HG03521 (cell line): ENCODE data around the gene CENPP.
"Not testable (repeated sequence)": the region's sequence is repeated elsewhere in the genome, so short reads cannot be mapped to it uniquely, and the experiment has no call there.

Experiments
- ATAC-seq: cut with Tn5 transposase; IDR thresholded peaks from one replicate; pipeline ENCODE4 v1.9.1; 2021; ENCODE audit warnings: mild to moderate bottlenecking, moderate library complexity; ENCODE audit not compliant: unreplicated experiment

CENPP gene

GRCh38 chr9:92529124-92529523 is 203.4 kb downstream of the CENPP start:
- no peak for ATAC-seq

GRCh38 chr9:92530893-92531292 is 205.1 kb downstream of the CENPP start:
- no peak for ATAC-seq

GRCh38 chr9:92534204-92534603 is 208.5 kb downstream of the CENPP start:
- ATAC-seq, result no peak

GRCh38 chr9:92534674-92535073 is 208.9 kb downstream of the CENPP start:
- ATAC-seq, result no peak

- no peak for ATAC-seq
Measured at GRCh38 chr9:92535940-92536850, 210.4 kb downstream of the CENPP start, which contains the start of gene ECM2. Gene ECM2 (minus strand): TSS chr9:92535990. CDS start chr9:92522866, 13,124 bp downstream.

GRCh38 chr9:92538541-92538940 is 212.8 kb downstream of the CENPP start:
- no peak for ATAC-seq

GRCh38 chr9:92543972-92544371 is 218.2 kb downstream of the CENPP start:
- ATAC-seq, result no peak

- ATAC-seq, result no peak
Measured at GRCh38 chr9:92545002-92545510, 219.3 kb downstream of the CENPP start.

- no peak for ATAC-seq
Measured at GRCh38 chr9:92547356-92547755, 221.6 kb downstream of the CENPP start.

- ATAC-seq, result no peak
Measured at GRCh38 chr9:92550765-92551164, 225.0 kb downstream of the CENPP start.

- no peak for ATAC-seq
Measured at GRCh38 chr9:92558612-92559374, 233.0 kb downstream of the CENPP start.

GRCh38 chr9:92561374-92562330 is 235.9 kb downstream of the CENPP start:
- ATAC-seq, result no peak

GRCh38 chr9:92562461-92562967 is 236.8 kb downstream of the CENPP start:
- ATAC-seq, result no peak

GRCh38 chr9:92563116-92564100 is 237.7 kb downstream of the CENPP start:
- ATAC-seq, result no peak

GRCh38 chr9:92564504-92564903 is 238.8 kb downstream of the CENPP start:
- ATAC-seq, result no peak

- no peak for ATAC-seq
Measured at GRCh38 chr9:92564982-92565381, 239.2 kb downstream of the CENPP start.

- not testable (repeated sequence) for ATAC-seq
Measured at GRCh38 chr9:92571871-92572270, 246.1 kb downstream of the CENPP start.

- not testable (repeated sequence) for ATAC-seq
Measured at GRCh38 chr9:92573612-92574011, 247.9 kb downstream of the CENPP start.

- no peak for ATAC-seq
Measured at GRCh38 chr9:92576175-92576574, 250.4 kb downstream of the CENPP start.
